Measurements from ENCODE around the gene ZCCHC8.
"Not testable (repeated sequence)": the region's sequence is repeated elsewhere in the genome, so short reads cannot be mapped to it uniquely, and the experiment has no call there.

Gene ZCCHC8

GRCh38 chr12:122506393-122506938 lies 5.7 kb upstream of the ZCCHC8 start:
- no peak for DNase-seq

GRCh38 chr12:122505419-122506051 lies 4.8 kb upstream of the ZCCHC8 start:
- no peak for DNase-seq

- DNase-seq, result no peak
Measured at GRCh38 chr12:122503783-122504590, 3.3 kb upstream of the ZCCHC8 start.

- no peak for DNase-seq
Measured at GRCh38 chr12:122503147-122503751, 2.5 kb upstream of the ZCCHC8 start.

- no peak for DNase-seq
Measured at GRCh38 chr12:122501489-122501989, 807 bp upstream of the ZCCHC8 start.

GRCh38 chr12:122499991-122500684 lies 594 bp downstream of the ZCCHC8 start:
- peak; percentile 86 for DNase-seq

- no peak for DNase-seq
Measured at GRCh38 chr12:122495258-122495657, 5.5 kb downstream of the ZCCHC8 start.

- DNase-seq, result not testable (repeated sequence)
Measured at GRCh38 chr12:122493222-122493621, 7.5 kb downstream of the ZCCHC8 start.

- no peak for DNase-seq
Measured at GRCh38 chr12:122491991-122492390, 8.7 kb downstream of the ZCCHC8 start.

- no peak for DNase-seq
Measured at GRCh38 chr12:122489038-122489437, 11.7 kb downstream of the ZCCHC8 start.

- not testable (repeated sequence) for DNase-seq
Measured at GRCh38 chr12:122487807-122488206, 12.9 kb downstream of the ZCCHC8 start.

GRCh38 chr12:122486805-122487426 lies 13.8 kb downstream of the ZCCHC8 start:
- DNase-seq, result no peak

GRCh38 chr12:122486360-122486759 lies 14.4 kb downstream of the ZCCHC8 start:
- not testable (repeated sequence) for DNase-seq

GRCh38 chr12:122484385-122484784 lies 16.3 kb downstream of the ZCCHC8 start:
- DNase-seq, result not testable (repeated sequence)

GRCh38 chr12:122483969-122484368 lies 16.8 kb downstream of the ZCCHC8 start:
- DNase-seq, result no peak

GRCh38 chr12:122481861-122482260 lies 18.9 kb downstream of the ZCCHC8 start:
- DNase-seq, result no peak

- DNase-seq, result no peak
Measured at GRCh38 chr12:122480753-122481152, 20.0 kb downstream of the ZCCHC8 start.

GRCh38 chr12:122474324-122474716 lies 26.4 kb downstream of the ZCCHC8 start:
- DNase-seq, result no peak

GRCh38 chr12:122473543-122474323 lies 27.0 kb downstream of the ZCCHC8 start:
- DNase-seq, result no peak

- no peak for DNase-seq
Measured at GRCh38 chr12:122471324-122472226, 29.2 kb downstream of the ZCCHC8 start.
